ENCODE data around the gene SDHAF3. TPM values are rescaled to one million over a fixed set of nuclear protein-coding genes. Genes with fewer than 3 reads are reported as not detected.
A peak's percentile ranks its signal among the peaks of the same experiment; 100 is the strongest.
"Not testable (repeated sequence)": the region's sequence is repeated elsewhere in the genome, so short reads cannot be mapped to it uniquely, and the experiment has no call there.

SDHAF3 gene
- total RNA-seq, 6 experiments from 2014 or later, result 8.5 to 15.5 (median 12.1) TPM

DNA sequence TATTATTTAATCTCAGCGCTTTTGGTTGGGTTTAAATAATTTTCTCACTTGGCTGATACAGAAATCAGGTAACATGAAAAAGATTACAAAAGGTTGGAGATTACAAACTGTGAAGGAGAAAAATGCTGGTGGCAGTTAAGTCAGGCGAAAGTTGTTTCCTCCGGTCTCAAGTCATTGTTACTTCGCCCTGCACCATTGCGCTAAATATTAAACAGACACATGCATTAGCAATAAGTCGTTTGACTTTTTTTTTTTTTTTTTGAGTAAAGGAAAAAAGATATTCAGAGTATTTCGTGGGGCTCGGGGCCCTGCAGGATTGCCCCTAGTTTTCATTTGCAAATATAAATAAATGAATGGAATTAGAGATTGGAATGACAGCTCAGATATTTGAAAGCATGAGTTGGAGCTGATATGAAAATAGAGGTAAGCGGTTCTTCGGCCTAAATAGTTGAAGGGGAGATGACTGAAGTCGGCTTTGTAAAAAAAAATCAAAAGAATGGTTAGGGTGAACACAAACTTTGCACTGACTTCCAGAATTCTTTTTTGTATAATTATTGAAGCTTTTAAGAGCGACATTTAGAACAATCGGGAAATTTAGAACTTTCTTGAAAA is 914 bp downstream of the SDHAF3 start:
- H3K36me3 ChIP-seq, result no peaks in the 10 kb centered on the region
- ATAC-seq (peak in 1 of 4 donors; percentile 12), DNase-seq (no peak)
- intact Hi-C loops (cut with DNase I), result no loop called here
- peak overlapping the region; percentile 69 to 74 (median 70) for H3K4me3 ChIP-seq
- 10% methylated on average over 13 of the region's 13 CpGs for WGBS (ENCODE audit: insufficient coverage, low coverage, low lambda C conversion rate, missing lambda C conversion rate)
- no peak for TF ChIP-seq POLR2A (IDR thresholded peaks at IDR 0.05)
- TF ChIP-seq, protein P1, sequence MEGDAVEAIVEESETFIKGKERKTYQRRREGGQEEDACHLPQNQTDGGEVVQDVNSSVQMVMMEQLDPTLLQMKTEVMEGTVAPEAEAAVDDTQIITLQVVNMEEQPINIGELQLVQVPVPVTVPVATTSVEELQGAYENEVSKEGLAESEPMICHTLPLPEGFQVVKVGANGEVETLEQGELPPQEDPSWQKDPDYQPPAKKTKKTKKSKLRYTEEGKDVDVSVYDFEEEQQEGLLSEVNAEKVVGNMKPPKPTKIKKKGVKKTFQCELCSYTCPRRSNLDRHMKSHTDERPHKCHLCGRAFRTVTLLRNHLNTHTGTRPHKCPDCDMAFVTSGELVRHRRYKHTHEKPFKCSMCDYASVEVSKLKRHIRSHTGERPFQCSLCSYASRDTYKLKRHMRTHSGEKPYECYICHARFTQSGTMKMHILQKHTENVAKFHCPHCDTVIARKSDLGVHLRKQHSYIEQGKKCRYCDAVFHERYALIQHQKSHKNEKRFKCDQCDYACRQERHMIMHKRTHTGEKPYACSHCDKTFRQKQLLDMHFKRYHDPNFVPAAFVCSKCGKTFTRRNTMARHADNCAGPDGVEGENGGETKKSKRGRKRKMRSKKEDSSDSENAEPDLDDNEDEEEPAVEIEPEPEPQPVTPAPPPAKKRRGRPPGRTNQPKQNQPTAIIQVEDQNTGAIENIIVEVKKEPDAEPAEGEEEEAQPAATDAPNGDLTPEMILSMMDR (IDR thresholded peaks at IDR 0.05), result no peak
- H3K27ac ChIP-seq, result peak overlapping the region; percentile 57 to 68 (median 61)
- H3K27me3 ChIP-seq, result no peaks in the 10 kb centered on the region
- H3K9me3 ChIP-seq, result no peaks in the 10 kb centered on the region
- H3K4me1 ChIP-seq, result peaks cover 0 to 11% (median 0%) of the 10 kb centered on the region in 4 donors

DNA sequence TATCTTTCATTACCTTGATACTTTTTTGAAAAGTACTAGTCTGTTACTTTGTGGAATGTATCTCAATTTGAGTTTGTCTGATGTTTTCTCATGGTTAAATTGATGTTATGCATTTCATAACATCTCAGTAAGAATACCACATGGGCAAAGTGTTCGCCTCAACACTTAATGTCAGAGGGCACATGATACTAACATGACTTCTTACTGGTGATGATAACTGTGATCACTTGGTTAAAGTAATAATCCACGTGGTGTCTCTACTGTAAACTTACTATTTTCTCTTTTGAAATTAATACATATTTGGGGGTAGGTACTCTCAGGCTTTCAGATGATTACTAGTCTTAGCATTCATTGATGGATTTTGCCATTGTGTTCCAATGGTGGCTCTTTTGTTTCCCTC is 2.2 kb downstream of the SDHAF3 start:
- Histone ChIP-seq H3K4me1 (peaks cover 0 to 11% (median 0%) of the 10 kb centered on the region in 4 donors), H3K36me3 (no peaks in the 10 kb centered on the region), H3K27me3 (no peaks in the 10 kb centered on the region), H3K9me3 (no peaks in the 10 kb centered on the region), H3K27ac (no peak overlapping the region), H3K4me3 (no peak overlapping the region)
- no peak for DNase-seq
- intact Hi-C loops (cut with DNase I), result no loop called here
- 84% methylated on average over 2 of the region's 2 CpGs for WGBS (ENCODE audit: insufficient coverage, low coverage, low lambda C conversion rate, missing lambda C conversion rate)
- no peak for TF ChIP-seq POLR2A (IDR thresholded peaks at IDR 0.05)
- TF ChIP-seq, protein P1 (IDR thresholded peaks at IDR 0.05), result no peak
- ATAC-seq, result no peak

DNA sequence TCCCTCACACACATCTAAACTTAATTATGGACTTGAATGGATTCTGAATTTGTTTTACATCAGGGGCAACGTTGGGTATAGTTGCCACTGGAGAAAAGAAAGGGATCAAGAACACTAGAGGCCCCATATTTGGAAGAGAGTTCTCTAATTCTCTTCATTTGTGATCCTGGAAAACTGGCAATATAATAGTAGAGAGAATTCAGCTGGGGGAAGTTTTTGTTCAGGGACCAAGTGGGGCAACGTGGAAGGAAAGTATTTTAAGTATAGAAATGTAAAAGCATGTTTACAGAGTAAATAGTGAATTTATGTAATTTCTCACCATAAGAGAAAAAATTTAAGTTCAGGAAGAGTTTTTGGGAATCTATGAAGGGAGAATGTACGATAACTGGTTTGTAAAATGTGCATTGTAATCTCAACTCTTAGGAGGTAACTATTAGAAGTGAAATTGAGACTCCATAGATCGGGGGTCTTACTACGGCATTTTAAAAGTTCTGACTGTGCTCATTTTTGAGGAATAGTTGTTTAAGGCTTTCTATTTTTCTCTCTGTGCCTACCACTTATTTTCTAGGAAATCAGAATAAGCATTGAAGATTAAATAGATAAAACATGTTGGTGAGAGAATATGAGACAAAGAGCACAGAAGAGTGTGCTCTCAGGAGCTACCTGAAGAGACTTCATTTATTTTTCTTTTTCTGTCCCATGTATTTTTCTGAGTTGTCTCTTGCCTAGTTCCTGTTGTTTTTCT is 3.4 kb downstream of the SDHAF3 start:
- Histone ChIP-seq H3K27me3 (no peaks in the 10 kb centered on the region), H3K4me3 (no peak overlapping the region), H3K9me3 (no peaks in the 10 kb centered on the region), H3K4me1 (peaks cover 0 to 11% (median 0%) of the 10 kb centered on the region in 4 donors), H3K27ac (no peak overlapping the region), H3K36me3 (no peaks in the 10 kb centered on the region)
- DNase-seq (no peak), ATAC-seq (no peak)
- WGBS (ENCODE audit: insufficient coverage, low coverage, low lambda C conversion rate, missing lambda C conversion rate), result 77% methylated on average over 5 of the region's 5 CpGs
- intact Hi-C loops (cut with DNase I), result no loop called here
- TF ChIP-seq, protein P1 (IDR thresholded peaks at IDR 0.05), result no peak
- TF ChIP-seq POLR2A (IDR thresholded peaks at IDR 0.05), result no peak

DNA sequence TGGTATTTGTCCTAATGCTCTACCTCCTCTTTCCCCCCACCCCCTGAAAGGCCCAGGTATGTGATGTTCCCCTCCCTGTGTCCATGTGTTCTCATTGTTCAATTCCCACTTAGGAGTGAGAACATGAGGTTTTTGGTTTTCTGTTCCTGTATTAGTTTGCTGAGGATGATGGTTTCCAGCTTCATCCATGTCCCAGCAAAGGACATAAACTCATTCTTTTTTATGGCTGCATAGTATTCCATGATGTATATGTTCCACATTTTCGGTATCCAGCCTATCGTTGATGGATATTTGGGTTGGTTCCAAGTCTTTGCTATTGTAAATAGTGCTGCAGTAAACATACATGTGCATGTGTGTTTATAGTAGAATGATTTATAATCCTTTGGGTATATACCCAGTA is 5.6 kb downstream of the SDHAF3 start:
- H3K9me3 ChIP-seq; H3K27ac ChIP-seq; ATAC-seq; H3K36me3 ChIP-seq; intact Hi-C loops (cut with DNase I); H3K27me3 ChIP-seq; H3K4me1 ChIP-seq; DNase-seq; H3K4me3 ChIP-seq: not testable (repeated sequence)
- WGBS (ENCODE audit: insufficient coverage, low coverage, low lambda C conversion rate, missing lambda C conversion rate), result 89% methylated on average over 2 of the region's 2 CpGs

DNA sequence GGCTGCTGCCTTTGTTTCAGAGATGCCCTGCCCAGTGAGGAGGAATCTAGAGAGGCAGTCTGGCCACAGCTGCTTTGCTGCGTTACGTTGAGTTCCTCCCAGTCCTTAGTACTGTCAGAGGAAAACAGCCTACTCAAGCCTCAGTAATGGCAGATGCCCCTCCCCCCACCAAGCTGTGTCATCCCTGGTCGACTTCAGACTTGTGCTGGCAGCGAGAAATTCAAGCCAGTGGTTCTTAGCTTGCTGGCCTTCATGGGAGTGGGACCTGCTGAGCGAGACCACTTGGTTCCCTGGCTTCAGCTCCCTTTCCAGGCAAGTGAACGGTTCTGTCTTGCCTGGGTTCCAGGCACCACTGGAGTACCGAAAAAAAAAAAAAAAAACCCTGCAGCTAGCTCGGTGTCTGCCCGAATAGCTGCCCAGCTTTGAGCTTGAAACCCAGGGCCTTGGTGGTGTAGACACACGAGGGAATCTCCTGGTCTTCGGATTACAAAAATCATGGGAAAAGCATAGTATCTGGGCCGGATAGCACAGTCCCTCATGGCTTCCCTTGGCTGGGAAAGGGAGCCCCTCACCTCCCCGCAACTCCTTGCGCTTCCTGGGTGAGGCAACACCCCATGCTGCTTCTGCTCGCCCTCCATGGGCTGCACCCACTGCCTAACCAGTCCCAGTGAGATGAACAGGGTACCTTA is 9.1 kb downstream of the SDHAF3 start:
- Histone ChIP-seq H3K27ac (no peak overlapping the region), H3K36me3 (no peaks in the 10 kb centered on the region), H3K4me3 (no peak overlapping the region), H3K27me3 (no peaks in the 10 kb centered on the region), H3K4me1 (no peaks in the 10 kb centered on the region), H3K9me3 (no peaks in the 10 kb centered on the region)
- intact Hi-C loops (cut with DNase I), result no loop called here
- ATAC-seq (no peak), DNase-seq (no peak)
- TF ChIP-seq POLR2A (IDR thresholded peaks at IDR 0.05), result no peak
- TF ChIP-seq, protein P1 (IDR thresholded peaks at IDR 0.05), result no peak
- 71% methylated on average over 3 of the region's 15 CpGs for WGBS (ENCODE audit: insufficient coverage, low coverage, low lambda C conversion rate, missing lambda C conversion rate)

All from right lobe of liver (tissue), 6 donors.